ENCODE measurements around the gene NEGR1.

NEGR1 gene

GRCh38 chr1:71778940-71779339, 503.4 kb downstream of the NEGR1 start:
- no peak for DNase-seq (ENCODE audit: low read depth)

DNA sequence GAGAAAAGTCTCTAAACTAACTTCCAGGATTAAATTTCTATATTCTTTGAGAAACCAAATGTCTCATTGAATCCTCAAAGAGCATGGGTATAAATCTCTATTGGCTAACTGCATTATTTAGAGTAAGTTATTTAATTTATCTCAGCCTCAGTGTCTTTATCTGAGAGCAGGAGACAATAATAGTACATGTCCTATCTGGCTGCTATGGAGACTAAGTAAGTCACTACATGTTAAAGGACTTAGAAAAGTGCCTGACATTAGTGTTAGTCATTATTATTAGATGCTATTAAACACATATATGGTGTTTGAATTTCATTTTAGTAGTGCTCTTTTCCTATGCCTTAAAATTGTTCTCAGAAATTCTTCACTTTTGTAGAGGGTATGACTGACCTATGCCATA, 505.2 kb downstream of the NEGR1 start:
- DNase-seq (ENCODE audit: low read depth), result no peak

GRCh38 chr1:71774705-71775104, 507.6 kb downstream of the NEGR1 start:
- no peak for DNase-seq (ENCODE audit: low read depth)

GRCh38 chr1:71770121-71770520, 512.2 kb downstream of the NEGR1 start:
- no peak for DNase-seq (ENCODE audit: low read depth)

- DNase-seq (ENCODE audit: low read depth), result no peak
Measured at GRCh38 chr1:71766748-71767147, 515.6 kb downstream of the NEGR1 start.

- DNase-seq (ENCODE audit: low read depth), result no peak
Measured at GRCh38 chr1:71762514-71763255, 519.7 kb downstream of the NEGR1 start.

DNA sequence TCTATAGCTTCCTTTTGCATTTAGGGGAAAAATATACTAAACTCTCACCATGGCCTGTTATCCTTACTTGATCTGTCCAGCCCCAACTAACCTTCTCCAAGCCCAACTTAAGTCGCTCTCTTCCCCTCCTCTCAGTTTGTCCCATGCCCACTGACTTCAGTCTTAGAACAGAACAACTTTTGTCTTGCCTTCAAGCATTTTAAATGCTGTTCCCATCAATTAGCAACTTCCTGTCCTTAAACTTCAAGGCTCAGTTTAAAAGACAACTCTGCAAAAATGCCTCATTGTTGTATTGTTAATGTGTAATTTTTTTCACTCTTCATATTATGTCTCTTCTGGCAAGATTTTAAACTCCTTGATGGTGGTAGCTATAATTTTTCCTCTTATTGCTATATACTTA, 526.9 kb downstream of the NEGR1 start:
- DNase-seq (ENCODE audit: low read depth), result no peak

DNA sequence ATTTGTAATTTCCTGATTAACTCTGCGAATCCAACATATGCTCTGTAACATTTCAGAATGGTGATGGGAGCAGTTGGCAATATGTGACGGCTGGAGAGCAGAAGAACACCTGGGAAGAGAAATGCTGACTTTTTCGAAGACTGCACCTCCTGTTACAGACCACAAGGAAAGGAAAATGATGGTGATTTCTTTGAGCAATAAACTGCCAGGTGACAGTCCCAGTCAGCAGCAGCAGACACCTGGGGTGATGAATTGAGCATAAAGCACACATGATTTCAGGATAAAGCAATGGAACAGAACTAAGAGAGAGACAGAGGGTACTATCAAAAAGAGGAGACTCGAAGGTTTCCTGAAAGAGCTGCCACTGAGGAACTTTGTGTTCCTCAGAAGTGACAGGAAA, 528.6 kb downstream of the NEGR1 start:
- DNase-seq (ENCODE audit: low read depth), result no peak

DNA sequence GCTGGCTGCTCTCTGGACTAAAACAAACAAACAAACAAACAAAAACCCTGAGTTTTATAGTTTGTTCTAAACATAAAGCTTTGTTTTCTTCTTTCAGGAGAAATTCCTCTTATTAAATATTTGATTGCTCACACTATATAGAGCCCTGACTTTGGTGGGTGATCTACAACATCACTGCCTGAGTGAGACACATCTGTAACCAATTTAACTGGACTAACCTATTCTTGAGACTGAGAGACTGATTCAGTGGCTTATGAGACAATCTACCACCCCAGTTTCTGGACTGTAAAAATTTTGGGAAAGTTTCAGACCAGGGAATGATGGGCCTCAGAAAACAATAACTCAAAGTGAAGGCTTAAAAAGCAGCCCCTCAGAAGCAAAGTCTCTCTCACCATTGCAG, 537.0 kb downstream of the NEGR1 start:
- no peak for DNase-seq (ENCODE audit: low read depth)

DNA sequence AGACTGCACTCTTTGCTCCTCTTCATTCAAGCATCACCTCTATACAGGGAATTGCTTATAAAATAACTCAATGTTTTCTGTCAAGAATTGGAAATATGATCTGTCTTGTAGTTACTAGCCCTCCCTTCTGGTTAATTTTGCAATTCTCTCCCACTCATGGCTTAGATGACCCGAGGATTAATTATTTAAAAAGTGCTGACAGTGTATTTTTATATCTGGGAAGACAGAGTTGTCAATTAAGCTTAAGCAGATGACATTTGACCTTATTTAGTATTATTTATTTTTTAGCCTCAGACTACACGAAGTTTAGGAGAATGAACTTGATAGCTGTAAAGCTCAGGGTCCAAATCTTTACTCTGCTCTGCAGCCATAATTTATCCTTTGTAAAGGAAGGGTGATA, 538.5 kb downstream of the NEGR1 start:
- DNase-seq (ENCODE audit: low read depth), result no peak

- no peak for DNase-seq (ENCODE audit: low read depth)
Measured at GRCh38 chr1:71738910-71739309, 543.4 kb downstream of the NEGR1 start.

- no peak for DNase-seq (ENCODE audit: low read depth)
Measured at GRCh38 chr1:71738256-71738655, 544.1 kb downstream of the NEGR1 start.

DNA sequence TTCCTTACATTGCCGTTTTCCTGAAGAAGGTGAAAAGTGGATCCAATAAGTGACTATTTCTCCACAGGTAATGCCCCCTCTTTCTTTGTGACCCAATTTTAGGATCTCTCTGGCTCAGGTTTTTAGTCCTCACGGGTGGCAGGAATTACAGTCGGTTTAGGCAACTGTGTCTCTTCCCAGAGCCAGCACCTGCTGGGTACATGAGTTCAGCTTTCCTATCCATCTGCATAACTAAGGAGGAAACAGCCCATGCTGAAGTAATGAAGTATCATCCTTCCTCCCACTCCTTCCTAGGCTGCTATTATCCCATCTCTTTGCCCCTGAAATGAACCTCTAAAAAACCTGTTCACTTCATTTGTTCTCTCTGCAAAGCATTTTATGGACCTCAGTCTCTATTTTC, 544.6 kb downstream of the NEGR1 start:
- DNase-seq (ENCODE audit: low read depth), result no peak

- no peak for DNase-seq (ENCODE audit: low read depth)
Measured at GRCh38 chr1:71733121-71733520, 549.2 kb downstream of the NEGR1 start.

GRCh38 chr1:71721532-71721931, 560.8 kb downstream of the NEGR1 start:
- DNase-seq (ENCODE audit: low read depth), result no peak

DNA sequence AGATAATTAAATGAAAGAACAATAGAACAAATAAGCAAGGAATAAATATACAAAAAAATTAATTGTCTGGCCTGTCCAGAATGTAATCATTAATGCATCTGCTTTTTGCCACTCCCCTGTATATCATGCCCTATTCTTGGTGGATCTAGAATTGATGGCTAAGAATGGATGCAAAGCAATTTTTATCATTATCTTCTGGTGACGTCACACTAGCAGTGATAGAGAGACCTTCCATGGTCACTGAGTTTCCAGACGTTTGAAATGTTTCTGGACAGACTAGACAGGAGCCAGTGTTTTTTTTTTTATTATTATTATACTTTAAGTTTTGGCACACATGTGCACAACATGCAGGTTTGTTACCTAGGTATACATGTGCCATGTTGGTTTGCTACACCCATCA, 563.0 kb downstream of the NEGR1 start:
- DNase-seq (ENCODE audit: low read depth), result no peak

DNA sequence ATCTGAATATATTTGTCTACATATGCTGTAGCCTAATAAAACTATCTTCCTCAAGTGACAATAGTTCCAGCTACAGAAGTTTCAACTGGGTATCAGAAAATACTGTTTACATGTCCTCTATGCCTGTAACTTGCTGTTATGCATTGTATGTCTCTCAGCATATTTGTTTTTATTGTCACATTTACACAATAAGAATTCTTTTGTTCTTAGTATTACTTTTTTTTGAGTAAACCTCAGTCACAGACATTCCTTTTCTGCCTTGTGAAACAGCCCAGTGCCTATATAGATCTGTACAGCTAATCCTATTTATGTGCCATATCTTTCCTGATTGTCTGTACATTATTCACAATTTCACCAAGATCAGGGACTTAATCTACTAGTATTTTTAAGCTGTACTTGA, 565.2 kb downstream of the NEGR1 start:
- no peak for DNase-seq (ENCODE audit: low read depth)

DNA sequence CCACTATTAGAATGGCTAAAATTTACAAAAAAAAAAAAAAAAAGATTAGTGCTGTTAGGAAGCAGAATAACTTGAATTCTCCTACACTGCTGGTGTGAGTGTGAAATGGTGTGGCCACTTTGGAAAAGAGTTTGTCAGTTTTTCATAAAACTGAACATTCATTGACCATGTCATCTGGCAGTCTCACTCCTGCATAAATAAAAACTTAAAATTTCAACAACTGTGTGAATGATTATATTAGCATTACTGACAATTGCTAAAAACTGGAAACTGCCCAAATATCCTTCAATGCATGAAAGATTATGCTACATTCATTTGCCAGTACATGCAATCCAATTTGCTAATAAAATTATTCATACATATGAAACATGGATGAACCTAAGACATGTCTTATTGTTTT, 570.9 kb downstream of the NEGR1 start:
- DNase-seq (ENCODE audit: low read depth), result no peak

DNA sequence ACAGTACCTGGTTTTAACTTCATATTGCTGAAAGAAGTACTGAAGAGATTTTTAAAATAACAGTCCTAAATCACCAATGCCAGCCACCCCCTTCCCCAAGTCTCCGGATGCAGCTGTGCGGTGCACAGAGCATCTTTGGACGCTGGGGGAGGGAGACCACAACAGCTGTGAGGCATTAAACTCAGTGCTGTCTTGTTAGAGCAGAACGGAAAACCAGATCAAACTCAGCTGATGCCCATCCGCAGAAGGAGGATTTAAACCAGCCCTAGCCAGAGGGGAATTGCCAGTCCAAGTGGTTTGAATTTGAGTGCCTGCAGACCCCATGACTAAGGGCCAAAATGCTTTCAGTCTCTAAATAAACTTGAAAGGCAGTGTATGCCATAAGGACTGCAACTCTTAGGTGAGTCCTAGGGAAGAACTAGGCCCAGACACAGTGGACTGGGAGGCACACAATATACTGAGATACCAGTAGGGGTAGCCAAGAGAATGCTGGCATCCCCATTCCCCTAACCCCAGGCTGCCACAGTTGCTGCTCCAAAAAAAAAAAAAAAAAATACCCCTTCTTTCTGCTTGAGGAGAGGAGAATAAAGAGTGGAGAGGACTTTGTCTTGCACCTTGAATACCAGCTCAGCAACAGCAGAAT, 576.2 kb downstream of the NEGR1 start:
- DNase-seq (ENCODE audit: low read depth), result no peak

DNA sequence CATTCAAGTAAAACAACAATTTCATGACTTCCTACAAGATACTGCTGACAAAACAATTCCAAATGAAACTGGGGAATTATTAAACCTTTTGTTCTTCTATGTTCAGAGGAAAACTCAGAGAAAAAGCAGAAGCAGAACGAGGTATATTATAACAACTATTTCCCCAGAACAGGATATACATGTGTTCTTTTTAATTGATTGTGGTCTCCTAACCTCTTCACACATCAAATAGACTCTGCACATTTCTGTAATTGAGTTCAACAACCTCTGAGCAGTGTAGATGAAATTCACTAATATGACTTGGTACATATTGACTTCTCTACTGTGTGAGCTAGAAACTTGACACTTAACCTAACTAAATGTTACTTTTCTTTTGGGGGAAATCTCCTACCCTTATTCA, 584.2 kb downstream of the NEGR1 start:
- no peak for DNase-seq (ENCODE audit: low read depth)

- DNase-seq (ENCODE audit: low read depth), result no peak
Measured at GRCh38 chr1:71695821-71696220, 586.5 kb downstream of the NEGR1 start.

DNA sequence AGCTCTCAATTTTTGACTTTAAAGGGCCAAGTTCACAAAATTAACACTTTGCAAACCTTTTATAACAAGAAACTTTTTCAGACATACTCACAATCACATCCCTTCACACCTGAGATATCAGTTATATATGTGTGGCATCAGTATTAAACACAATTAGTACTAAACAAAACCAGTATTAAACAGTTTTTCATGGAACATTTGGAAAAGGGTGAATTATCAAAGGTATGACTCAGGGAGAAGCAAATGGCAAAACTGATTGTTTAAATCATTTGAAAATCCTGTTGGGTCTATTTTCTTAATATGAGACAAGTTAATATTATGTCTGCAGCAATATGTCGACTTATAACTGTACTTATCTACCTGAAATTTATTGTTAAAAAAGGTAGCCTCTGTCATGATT, 587.3 kb downstream of the NEGR1 start:
- DNase-seq (ENCODE audit: low read depth), result no peak

GRCh38 chr1:71693581-71693980, 588.8 kb downstream of the NEGR1 start:
- no peak for DNase-seq (ENCODE audit: low read depth)

DNA sequence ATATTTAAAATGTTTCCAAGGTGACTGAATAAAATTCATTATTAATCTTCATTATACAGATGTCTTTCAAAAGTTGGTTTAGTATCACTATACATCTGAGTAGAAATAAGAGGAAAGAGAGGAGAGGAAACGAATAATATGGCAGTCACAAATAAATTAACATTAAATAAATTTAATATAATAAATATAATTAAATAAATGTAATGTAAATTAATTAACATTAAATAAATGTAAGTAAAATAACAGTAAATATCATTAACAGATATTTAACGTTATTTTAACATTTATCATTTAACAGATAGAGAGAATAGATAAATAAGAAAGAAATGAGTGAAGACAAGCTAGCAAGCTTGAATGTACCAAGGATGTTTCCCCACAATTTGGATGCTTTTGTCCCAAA, 592.7 kb downstream of the NEGR1 start:
- DNase-seq (ENCODE audit: low read depth), result no peak

All from activated T-helper 1 cell treated with Interleukin-2 at 50 U/mL for 16 hours (primary cell).